ENCODE measurements around the gene EPB41L3. TPM values are rescaled to one million over a fixed set of nuclear protein-coding genes. Genes with fewer than 3 reads are reported as not detected.

Gene EPB41L3
- total and polyA plus RNA-seq, 2 donors (not counting 1 experiment from before 2014, with no cell fraction given): 3.1 to 29.9 TPM

DNA sequence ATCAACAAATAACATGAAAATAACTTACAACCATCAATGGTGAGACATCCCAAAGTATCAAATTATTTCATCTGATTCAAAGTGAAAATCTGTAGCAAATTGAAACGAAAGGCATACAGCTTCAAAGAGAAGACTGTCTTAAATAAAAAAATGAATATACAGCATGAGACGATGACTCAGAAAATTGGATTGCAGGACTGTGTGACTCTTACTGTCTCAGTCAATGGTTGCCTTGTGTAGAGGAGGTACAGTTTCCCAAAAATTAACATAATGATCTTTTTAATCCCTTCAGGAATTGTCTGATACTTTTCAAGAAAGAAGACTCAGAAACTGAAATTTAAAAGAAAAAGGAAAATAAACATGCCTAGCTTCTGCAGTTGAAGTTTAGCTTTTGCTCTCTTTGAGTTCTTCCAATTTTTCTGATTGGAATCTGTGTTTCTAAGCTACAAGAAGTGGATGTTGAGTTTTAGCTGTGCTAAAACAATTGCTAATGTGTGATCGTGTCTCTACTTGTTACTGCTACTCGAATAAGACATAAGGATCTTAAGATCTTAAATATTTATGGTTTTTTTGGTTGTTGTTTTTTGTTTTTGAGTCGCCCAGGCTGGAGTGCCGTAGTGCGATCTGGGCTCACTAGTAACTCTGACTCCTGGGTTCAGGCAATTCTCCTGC is 41.1 kb upstream of the EPB41L3 start:
- Histone ChIP-seq H3K4me1 (ENCODE audit: control insufficient read depth, extremely low read depth, insufficient read depth, low read length) (no peaks in the 10 kb centered on the region), H3K27ac (ENCODE audit: insufficient read depth, low read length) (no peak overlapping the region), H3K4me3 (replicated peaks in 1 of 4; ENCODE audit: control extremely low read depth in 1 of 4, insufficient read depth in 1 of 4, low read depth in 3 of 4, low read length in 4 of 4) (no peak overlapping the region), H3K79me2 (ENCODE audit: control insufficient read depth, insufficient read depth, low read length) (no peaks in the 10 kb centered on the region), H3K9me3 (ENCODE audit: control insufficient read depth, insufficient read depth, low read depth, low read length) (no peaks in the 10 kb centered on the region), H3K4me2 (ENCODE audit: extremely low read depth, insufficient read depth, low read length) (no peak overlapping the region), H3K9ac (ENCODE audit: insufficient read depth, low read length) (no peak overlapping the region), H3K27me3 (ENCODE audit: control insufficient read depth, insufficient read depth, low read length) (no peaks in the 10 kb centered on the region), H4K20me1 (ENCODE audit: control insufficient read depth, extremely low read depth, insufficient read depth, low read length) (no peaks in the 10 kb centered on the region), H2AFZ (ENCODE audit: low read length) (no peak overlapping the region), H3K36me3 (ENCODE audit: control insufficient read depth, insufficient read depth, low read length) (no peaks in the 10 kb centered on the region)
- peak; percentile 34 to 88 for DNase-seq (ENCODE audit: low read depth in 2 of 2)
- TF ChIP-seq, protein P1, sequence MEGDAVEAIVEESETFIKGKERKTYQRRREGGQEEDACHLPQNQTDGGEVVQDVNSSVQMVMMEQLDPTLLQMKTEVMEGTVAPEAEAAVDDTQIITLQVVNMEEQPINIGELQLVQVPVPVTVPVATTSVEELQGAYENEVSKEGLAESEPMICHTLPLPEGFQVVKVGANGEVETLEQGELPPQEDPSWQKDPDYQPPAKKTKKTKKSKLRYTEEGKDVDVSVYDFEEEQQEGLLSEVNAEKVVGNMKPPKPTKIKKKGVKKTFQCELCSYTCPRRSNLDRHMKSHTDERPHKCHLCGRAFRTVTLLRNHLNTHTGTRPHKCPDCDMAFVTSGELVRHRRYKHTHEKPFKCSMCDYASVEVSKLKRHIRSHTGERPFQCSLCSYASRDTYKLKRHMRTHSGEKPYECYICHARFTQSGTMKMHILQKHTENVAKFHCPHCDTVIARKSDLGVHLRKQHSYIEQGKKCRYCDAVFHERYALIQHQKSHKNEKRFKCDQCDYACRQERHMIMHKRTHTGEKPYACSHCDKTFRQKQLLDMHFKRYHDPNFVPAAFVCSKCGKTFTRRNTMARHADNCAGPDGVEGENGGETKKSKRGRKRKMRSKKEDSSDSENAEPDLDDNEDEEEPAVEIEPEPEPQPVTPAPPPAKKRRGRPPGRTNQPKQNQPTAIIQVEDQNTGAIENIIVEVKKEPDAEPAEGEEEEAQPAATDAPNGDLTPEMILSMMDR (conservative IDR thresholded peaks at IDR 0.05 in 1 of 2, IDR thresholded peaks at IDR 0.05 in 1 of 2; ENCODE audit: low read depth in 1 of 2, low read length in 2 of 2): no peak
- TF ChIP-seq EZH2 (IDR thresholded peaks at IDR 0.05; ENCODE audit: low read length, missing control alignments): no peak

DNA sequence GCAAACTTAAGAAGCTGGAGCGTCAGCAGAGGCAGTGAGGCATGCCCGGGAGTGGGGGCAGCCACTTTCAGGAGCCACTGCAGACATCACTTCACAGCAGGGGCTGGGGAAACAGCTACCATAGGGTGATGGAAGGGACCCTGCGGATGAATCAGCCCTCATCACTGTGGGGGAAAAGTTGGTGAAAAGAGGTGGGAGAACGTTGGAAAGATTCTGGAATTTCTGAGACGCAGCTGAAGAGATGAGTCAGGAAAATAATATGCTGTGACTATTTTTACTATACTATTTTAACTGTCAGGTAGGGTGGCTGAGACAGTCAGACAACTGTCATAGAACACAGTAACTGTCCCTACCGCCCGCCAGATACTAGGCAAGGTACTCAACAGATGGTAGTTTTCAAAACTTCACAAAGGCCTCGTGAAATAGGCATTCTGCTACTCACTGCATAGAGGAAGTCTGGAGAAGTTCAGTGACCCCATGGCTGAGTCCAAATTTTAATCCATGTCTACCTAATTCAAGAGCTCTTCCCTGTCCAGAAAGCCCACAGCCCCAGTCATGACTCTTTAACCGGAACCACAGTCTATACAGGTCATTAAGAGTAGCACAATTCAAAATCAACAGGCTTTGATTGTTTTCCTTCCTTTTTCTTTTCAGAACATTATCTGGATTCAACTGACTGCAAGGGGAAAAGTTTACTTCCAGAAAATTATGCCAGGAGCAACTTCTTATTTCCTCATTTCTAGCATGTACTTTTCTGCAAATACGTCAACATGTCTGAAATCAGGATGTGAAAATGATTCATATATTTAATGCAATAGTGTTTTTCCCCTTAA is 39.3 kb upstream of the EPB41L3 start:
- Histone ChIP-seq H3K9ac (ENCODE audit: insufficient read depth, low read length) (no peak overlapping the region), H3K4me3 (replicated peaks in 1 of 4; ENCODE audit: control extremely low read depth in 1 of 4, insufficient read depth in 1 of 4, low read depth in 3 of 4, low read length in 4 of 4) (no peak overlapping the region), H3K27ac (ENCODE audit: insufficient read depth, low read length) (no peak overlapping the region), H3K36me3 (ENCODE audit: control insufficient read depth, insufficient read depth, low read length) (no peaks in the 10 kb centered on the region), H2AFZ (ENCODE audit: low read length) (no peak overlapping the region), H4K20me1 (ENCODE audit: control insufficient read depth, extremely low read depth, insufficient read depth, low read length) (no peaks in the 10 kb centered on the region), H3K4me2 (ENCODE audit: extremely low read depth, insufficient read depth, low read length) (no peak overlapping the region), H3K9me3 (ENCODE audit: control insufficient read depth, insufficient read depth, low read depth, low read length) (no peaks in the 10 kb centered on the region), H3K4me1 (ENCODE audit: control insufficient read depth, extremely low read depth, insufficient read depth, low read length) (no peaks in the 10 kb centered on the region), H3K79me2 (ENCODE audit: control insufficient read depth, insufficient read depth, low read length) (no peaks in the 10 kb centered on the region), H3K27me3 (ENCODE audit: control insufficient read depth, insufficient read depth, low read length) (no peaks in the 10 kb centered on the region)
- TF ChIP-seq EZH2 (IDR thresholded peaks at IDR 0.05; ENCODE audit: low read length, missing control alignments): no peak
- peak in 1 of 2 donors; percentile 88 for DNase-seq (ENCODE audit: low read depth in 2 of 2)

DNA sequence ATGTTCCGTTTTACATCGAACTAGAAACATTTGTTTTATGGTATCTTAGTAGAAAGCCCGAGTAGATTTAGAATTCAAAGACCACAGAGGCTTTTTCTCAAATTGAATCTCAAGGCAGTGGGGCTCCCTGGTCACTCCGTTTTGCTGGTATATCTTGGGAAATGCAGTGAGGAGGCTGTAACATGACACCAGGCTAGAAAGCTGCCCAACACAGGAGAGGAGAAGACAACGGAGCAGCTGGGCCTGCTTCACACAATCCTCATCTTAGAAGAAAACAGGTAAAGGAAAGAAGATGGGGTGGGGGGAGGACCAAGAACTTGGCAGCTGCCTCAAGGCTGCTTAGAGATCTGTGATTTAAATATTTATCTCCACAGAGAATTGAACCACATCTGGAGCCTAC is 38.3 kb upstream of the EPB41L3 start:
- H4K20me1 ChIP-seq (ENCODE audit: control insufficient read depth, extremely low read depth, insufficient read depth, low read length): no peaks in the 10 kb centered on the region
- no peaks in the 10 kb centered on the region for H3K4me1 ChIP-seq (ENCODE audit: control insufficient read depth, extremely low read depth, insufficient read depth, low read length)
- H3K4me3 ChIP-seq (replicated peaks in 1 of 4; ENCODE audit: control extremely low read depth in 1 of 4, insufficient read depth in 1 of 4, low read depth in 3 of 4, low read length in 4 of 4): no peak overlapping the region
- TF ChIP-seq, protein P1 (conservative IDR thresholded peaks at IDR 0.05 in 1 of 2, IDR thresholded peaks at IDR 0.05 in 1 of 2; ENCODE audit: low read depth in 1 of 2, low read length in 2 of 2): no peak
- no peak for TF ChIP-seq EZH2 (IDR thresholded peaks at IDR 0.05; ENCODE audit: low read length, missing control alignments)
- DNase-seq (ENCODE audit: low read depth in 2 of 2): peak; percentile 67 to 76
- no peak overlapping the region for H3K4me2 ChIP-seq (ENCODE audit: extremely low read depth, insufficient read depth, low read length)
- H3K36me3 ChIP-seq (ENCODE audit: control insufficient read depth, insufficient read depth, low read length): no peaks in the 10 kb centered on the region
- no peak overlapping the region for H2AFZ ChIP-seq (ENCODE audit: low read length)
- no peak overlapping the region for H3K27ac ChIP-seq (ENCODE audit: insufficient read depth, low read length)
- no peak overlapping the region for H3K9ac ChIP-seq (ENCODE audit: insufficient read depth, low read length)
- no peaks in the 10 kb centered on the region for H3K9me3 ChIP-seq (ENCODE audit: control insufficient read depth, insufficient read depth, low read depth, low read length)
- H3K27me3 ChIP-seq (ENCODE audit: control insufficient read depth, insufficient read depth, low read length): no peaks in the 10 kb centered on the region
- no peaks in the 10 kb centered on the region for H3K79me2 ChIP-seq (ENCODE audit: control insufficient read depth, insufficient read depth, low read length)

Measured in fibroblast of lung (primary cell).